Smooth muscle cell of the pulmonary artery (primary cell): ENCODE results near the gene CASQ2. TPM values are rescaled to one million over a fixed set of nuclear protein-coding genes. Genes with fewer than 3 reads are reported as not detected.

Experiments
- total RNA-seq: library from RNA; depleted of rRNA; stranded (reverse); fragments of >200 nt; gene quantifications from 2 replicates; pipeline ENCODE4 v1.2.3, GENCODE V29; 2014

Gene CASQ2
- total RNA-seq: 0.33 TPM in 1 of 2 replicates, not detected in the other

DNA sequence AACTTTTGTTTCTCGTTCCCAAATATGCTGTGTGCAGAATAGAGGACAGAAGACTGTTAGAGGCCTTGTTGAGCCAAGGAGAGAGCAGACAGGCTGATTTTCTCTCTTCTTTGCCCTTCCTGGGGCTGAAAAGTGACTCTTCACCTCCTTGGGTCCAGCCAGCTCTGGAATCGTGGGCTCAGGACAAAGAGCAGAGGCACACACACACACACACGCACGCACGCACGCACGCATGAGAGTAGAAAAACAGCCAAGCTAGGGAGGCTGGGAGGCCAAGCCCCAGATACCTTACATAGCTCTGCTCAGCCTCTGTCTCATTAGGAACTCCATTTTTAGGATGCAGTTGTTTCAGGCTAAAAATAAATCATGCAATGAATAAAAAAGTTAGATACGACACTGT is at the start of gene CASQ2:
TSS of gene CASQ2 (minus strand) at position 166 of the 400 bp plus-strand sequence. CDS start 173 bp downstream, outside the sequence.

Other genes with a start within 250 kb of the CASQ2 start
- gene VANGL1, start 126.7 kb downstream of the CASQ2 start, total RNA-seq: 8.7 and 9.6 TPM in 2 replicates
- not detected in 2 replicates for gene NHLH2, start 72.4 kb upstream of the CASQ2 start, total RNA-seq
- gene SLC22A15, start 207.8 kb upstream of the CASQ2 start, total RNA-seq: 4.9 and 5.0 TPM in 2 replicates